Neural cell (in vitro differentiated cells): ENCODE results near the gene CELA2B. TPM values are rescaled to one million over a fixed set of nuclear protein-coding genes. Genes with fewer than 3 reads are reported as not detected.

ENCODE experiments used
- H2AFZ ChIP-seq: fragments of 200-600, 300-800 bp; sonication (generic), shearing (Covaris generic); 2 replicates; pipeline ENCODE4 v1.6.0; 2014; ENCODE audit warnings: low read depth, mild to moderate bottlenecking, antibody characterized with exemption, low read length, moderate library complexity
- H3F3A ChIP-seq: fragments of 200-600 bp; shearing (Covaris generic); 2 replicates; pipeline ENCODE4 v1.6.1; 2016; ENCODE audit warnings: mild to moderate bottlenecking, moderate library complexity, mixed read lengths, antibody characterized with exemption, low read length; ENCODE audit not compliant: insufficient read depth, poor library complexity, severe bottlenecking
- H3K27ac ChIP-seq: fragments of 200-600, 300-800 bp; sonication (generic), shearing (Covaris generic); 2 replicates; pipeline ENCODE4 v1.5.1; 2014; ENCODE audit warnings: mild to moderate bottlenecking, low read length, moderate library complexity
- H3K27me3 ChIP-seq: fragments of 300-800, 200-600 bp; sonication (generic), shearing (Covaris generic); 2 replicates; pipeline ENCODE4 v1.6.0; 2014; ENCODE audit warnings: mild to moderate bottlenecking, low read depth, low read length, moderate library complexity; ENCODE audit not compliant: insufficient read depth
- H3K36me3 ChIP-seq: fragments of 300-800, 200-600 bp; sonication (generic), shearing (Covaris generic); 2 replicates; pipeline ENCODE4 v1.5.1; 2014; ENCODE audit warnings: mild to moderate bottlenecking, antibody characterized with exemption, low read length, moderate library complexity; ENCODE audit not compliant: insufficient read depth
- H3K4me2 ChIP-seq: fragments of 300-800, 200-600 bp; sonication (generic), shearing (Covaris generic); 2 replicates; pipeline ENCODE4 v1.6.0; 2014; ENCODE audit warnings: mild to moderate bottlenecking, low read length
- H3K4me3 ChIP-seq: fragments of 300-800, 200-600 bp; sonication (generic), shearing (Covaris generic); 2 replicates; pipeline ENCODE4 v1.5.1; 2014; ENCODE audit warnings: mild to moderate bottlenecking, low read length, moderate library complexity
- H3K79me2 ChIP-seq: fragments of 200-600 bp; shearing (Covaris generic); replicated peaks from 2 replicates; pipeline ENCODE4 v1.6.0; 2014; ENCODE audit warnings: mild to moderate bottlenecking, low read length, moderate library complexity; ENCODE audit not compliant: insufficient read depth
- H3K9ac ChIP-seq: fragments of 300-800, 200-600 bp; sonication (generic), shearing (Covaris generic); 2 replicates; pipeline ENCODE4 v1.6.1; 2016; ENCODE audit warnings: mild to moderate bottlenecking, low read length, mixed read lengths
- H3K9me2 ChIP-seq: fragments of 200-600 bp; shearing (Covaris generic); 2 replicates; pipeline ENCODE4 v1.6.1; 2016; ENCODE audit warnings: mild to moderate bottlenecking, low read length, mixed read lengths; ENCODE audit not compliant: insufficient read depth
- H3K9me3 ChIP-seq: fragments of 200-600, 300-800 bp; sonication (generic), shearing (Covaris generic); 2 replicates; pipeline ENCODE4 v1.6.1; 2016; ENCODE audit warnings: mild to moderate bottlenecking, mixed run types, low read length, moderate library complexity, mixed read lengths
- H4K20me1 ChIP-seq: fragments of 200-600 bp; shearing (Covaris generic); 2 replicates; pipeline ENCODE4 v1.6.1; 2016; ENCODE audit warnings: mild to moderate bottlenecking, mixed run types; ENCODE audit not compliant: insufficient read depth
- EP300 ChIP-seq: fragments of 450-650 bp; conservative IDR thresholded peaks from 2 replicates; pipeline ENCODE4 v1.6.1; 2014; ENCODE audit warnings: antibody characterized with exemption, mild to moderate bottlenecking, moderate library complexity; ENCODE audit not compliant: poor library complexity, severe bottlenecking
- EZH2 ChIP-seq: fragments of 200-600, 300-800 bp; shearing (Covaris generic), sonication (generic); IDR thresholded peaks from 2 replicates; pipeline ENCODE4 v1.6.1; 2014; ENCODE audit warnings: antibody characterized with exemption, low read length, borderline replicate concordance, mild to moderate bottlenecking; ENCODE audit not compliant: insufficient read depth, poor library complexity, severe bottlenecking
- MXI1 ChIP-seq: fragments of 450-650 bp; conservative IDR thresholded peaks from 2 replicates; pipeline ENCODE4 v1.6.1; 2014; ENCODE audit warnings: antibody characterized with exemption, mild to moderate bottlenecking; ENCODE audit not compliant: poor library complexity, severe bottlenecking
- POLR2AphosphoS5 ChIP-seq: IDR thresholded peaks from 2 replicates; pipeline ENCODE4 v1.6.1; 2012
- RAD21 ChIP-seq: fragments of 450-650 bp; conservative IDR thresholded peaks from 2 replicates; pipeline ENCODE4 v1.6.1; 2014; ENCODE audit warnings: antibody characterized with exemption, mild to moderate bottlenecking, moderate library complexity
- SMC3 ChIP-seq: fragments of 450-650 bp; conservative IDR thresholded peaks from 2 replicates; pipeline ENCODE4 v1.6.1; 2014; ENCODE audit warnings: antibody characterized with exemption, mild to moderate bottlenecking, moderate library complexity; ENCODE audit not compliant: poor library complexity
- TAF1 ChIP-seq: IDR thresholded peaks from 2 replicates; pipeline ENCODE4 v1.6.1; 2012; ENCODE audit warnings: low read depth
- polyA plus RNA-seq: library from polyadenylated mRNA; depleted of rRNA; stranded (reverse); fragments of >200 nt; gene quantifications from 2 replicates; pipeline ENCODE4 v1.2.3, GENCODE V29; 2014
- TF ChIP-seq, protein P1 (sequence below): IDR thresholded peaks from 2 replicates; pipeline ENCODE4 v1.6.1; 2012; ENCODE audit warnings: borderline replicate concordance
- TF ChIP-seq, protein P2 (sequence below): fragments of 450-650 bp; IDR thresholded peaks from 2 replicates; pipeline ENCODE4 v1.5.1; 2014; ENCODE audit warnings: antibody characterized with exemption, mild to moderate bottlenecking, moderate library complexity; ENCODE audit not compliant: poor library complexity, severe bottlenecking

CELA2B gene
- polyA plus RNA-seq, 1 donor from 2014 or later = not detected

- Histone ChIP-seq H3K4me2 (peak overlapping the region; percentile 51), H3K27ac (peak overlapping the region; percentile 95), H3K9me2 (no peaks in the 10 kb centered on the region), H4K20me1 (no peaks in the 10 kb centered on the region), H3K79me2 (peaks cover 32% of the 10 kb centered on the region), H2AFZ (no peak overlapping the region), H3K27me3 (no peaks in the 10 kb centered on the region), H3K9ac (peak overlapping the region; percentile 85), H3F3A (peaks cover 11% of the 10 kb centered on the region), H3K36me3 (no peaks in the 10 kb centered on the region), H3K9me3 (no peaks in the 10 kb centered on the region), H3K4me3 (peak overlapping the region; percentile 95)
- TF ChIP-seq RAD21 (no peak), SMC3 (no peak), TAF1 (no peak)
- TF ChIP-seq, protein P1, sequence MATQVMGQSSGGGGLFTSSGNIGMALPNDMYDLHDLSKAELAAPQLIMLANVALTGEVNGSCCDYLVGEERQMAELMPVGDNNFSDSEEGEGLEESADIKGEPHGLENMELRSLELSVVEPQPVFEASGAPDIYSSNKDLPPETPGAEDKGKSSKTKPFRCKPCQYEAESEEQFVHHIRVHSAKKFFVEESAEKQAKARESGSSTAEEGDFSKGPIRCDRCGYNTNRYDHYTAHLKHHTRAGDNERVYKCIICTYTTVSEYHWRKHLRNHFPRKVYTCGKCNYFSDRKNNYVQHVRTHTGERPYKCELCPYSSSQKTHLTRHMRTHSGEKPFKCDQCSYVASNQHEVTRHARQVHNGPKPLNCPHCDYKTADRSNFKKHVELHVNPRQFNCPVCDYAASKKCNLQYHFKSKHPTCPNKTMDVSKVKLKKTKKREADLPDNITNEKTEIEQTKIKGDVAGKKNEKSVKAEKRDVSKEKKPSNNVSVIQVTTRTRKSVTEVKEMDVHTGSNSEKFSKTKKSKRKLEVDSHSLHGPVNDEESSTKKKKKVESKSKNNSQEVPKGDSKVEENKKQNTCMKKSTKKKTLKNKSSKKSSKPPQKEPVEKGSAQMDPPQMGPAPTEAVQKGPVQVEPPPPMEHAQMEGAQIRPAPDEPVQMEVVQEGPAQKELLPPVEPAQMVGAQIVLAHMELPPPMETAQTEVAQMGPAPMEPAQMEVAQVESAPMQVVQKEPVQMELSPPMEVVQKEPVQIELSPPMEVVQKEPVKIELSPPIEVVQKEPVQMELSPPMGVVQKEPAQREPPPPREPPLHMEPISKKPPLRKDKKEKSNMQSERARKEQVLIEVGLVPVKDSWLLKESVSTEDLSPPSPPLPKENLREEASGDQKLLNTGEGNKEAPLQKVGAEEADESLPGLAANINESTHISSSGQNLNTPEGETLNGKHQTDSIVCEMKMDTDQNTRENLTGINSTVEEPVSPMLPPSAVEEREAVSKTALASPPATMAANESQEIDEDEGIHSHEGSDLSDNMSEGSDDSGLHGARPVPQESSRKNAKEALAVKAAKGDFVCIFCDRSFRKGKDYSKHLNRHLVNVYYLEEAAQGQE = no peak
- TF ChIP-seq, protein P2, sequence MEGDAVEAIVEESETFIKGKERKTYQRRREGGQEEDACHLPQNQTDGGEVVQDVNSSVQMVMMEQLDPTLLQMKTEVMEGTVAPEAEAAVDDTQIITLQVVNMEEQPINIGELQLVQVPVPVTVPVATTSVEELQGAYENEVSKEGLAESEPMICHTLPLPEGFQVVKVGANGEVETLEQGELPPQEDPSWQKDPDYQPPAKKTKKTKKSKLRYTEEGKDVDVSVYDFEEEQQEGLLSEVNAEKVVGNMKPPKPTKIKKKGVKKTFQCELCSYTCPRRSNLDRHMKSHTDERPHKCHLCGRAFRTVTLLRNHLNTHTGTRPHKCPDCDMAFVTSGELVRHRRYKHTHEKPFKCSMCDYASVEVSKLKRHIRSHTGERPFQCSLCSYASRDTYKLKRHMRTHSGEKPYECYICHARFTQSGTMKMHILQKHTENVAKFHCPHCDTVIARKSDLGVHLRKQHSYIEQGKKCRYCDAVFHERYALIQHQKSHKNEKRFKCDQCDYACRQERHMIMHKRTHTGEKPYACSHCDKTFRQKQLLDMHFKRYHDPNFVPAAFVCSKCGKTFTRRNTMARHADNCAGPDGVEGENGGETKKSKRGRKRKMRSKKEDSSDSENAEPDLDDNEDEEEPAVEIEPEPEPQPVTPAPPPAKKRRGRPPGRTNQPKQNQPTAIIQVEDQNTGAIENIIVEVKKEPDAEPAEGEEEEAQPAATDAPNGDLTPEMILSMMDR = no peak
Measured at GRCh38 chr1:15526021-15526489, 50.2 kb downstream of the CELA2B start.

- Histone ChIP-seq H3K4me2 (peak within 1 kb of the TSS; percentile 99), H3K27ac (peak within 1 kb of the TSS; percentile 95), H3K36me3 (no peaks in the 10 kb centered on the region), H3K9me2 (no peaks in the 10 kb centered on the region), H3K9ac (peak within 1 kb of the TSS; percentile 85), H3K27me3 (no peaks in the 10 kb centered on the region), H3K9me3 (no peaks in the 10 kb centered on the region), H2AFZ (peak within 1 kb of the TSS; percentile 86), H4K20me1 (no peaks in the 10 kb centered on the region), H3K4me3 (peak within 1 kb of the TSS; percentile 95), H3F3A (peaks cover 11% of the 10 kb centered on the region), H3K79me2 (peaks cover 31% of the 10 kb centered on the region)
- TF ChIP-seq SMC3 (peak; percentile 49), MXI1 (peak; percentile 89), EP300 (peak; percentile 69), RAD21 (peak; percentile 10), POLR2AphosphoS5 (peak; percentile 89), EZH2 (no peak), TAF1 (peak; percentile 41)
- TF ChIP-seq, protein P1 = no peak
- TF ChIP-seq, protein P2 = peak; percentile 72
Measured at GRCh38 chr1:15526490-15527339, 50.8 kb downstream of the CELA2B start, which contains the start of gene DNAJC16. TSS of gene DNAJC16 (plus strand) at chr1:15526848. CDS start at chr1:15529106, 2,258 bp downstream.
